CD4-positive, CD25-positive, alpha-beta regulatory T cell (primary cell): ENCODE measurements around the gene TECTB. TPM values are rescaled to one million over a fixed set of nuclear protein-coding genes. Genes with fewer than 3 reads are reported as not detected.

Experiments used
- ATAC-seq, 2 donors: fragments of 150-1000 bp; cut with Tn5 transposase; one replicate each; pipeline ENCODE4 v1.10.0; 2021; ENCODE audit warnings: low read depth in 2 of 2, moderate number of reproducible peaks in 2 of 2, moderate library complexity in 1 of 2
- DNase-seq, 3 donors: peaks; one replicate each; pipeline versions ENCODE4 v3.0.0 to v3.0.0-alpha.2; 2012 to 2022; ENCODE audit warnings: mixed read lengths in 1 of 3
- H3K27ac ChIP-seq: one replicate; pipeline ENCODE4 v1.7.0; 2013; ENCODE audit warnings: mild to moderate bottlenecking, low read length; ENCODE audit not compliant: insufficient read depth, poor library complexity, severe bottlenecking
- H3K27me3 ChIP-seq: one replicate; pipeline ENCODE4 v1.7.0; 2013; ENCODE audit warnings: low read length; ENCODE audit not compliant: control insufficient read depth, insufficient read depth
- H3K36me3 ChIP-seq: one replicate; pipeline ENCODE4 v1.7.0; 2013; ENCODE audit warnings: mild to moderate bottlenecking, low read length, moderate library complexity; ENCODE audit not compliant: control insufficient read depth, insufficient read depth
- H3K4me1 ChIP-seq: 2 replicates; pipeline ENCODE4 v1.7.0; 2013; ENCODE audit warnings: mild to moderate bottlenecking, low read length; ENCODE audit not compliant: insufficient read depth, control insufficient read depth, poor library complexity, severe bottlenecking
- H3K4me3 ChIP-seq: one replicate; pipeline ENCODE4 v1.7.0; 2013; ENCODE audit warnings: low read depth, mild to moderate bottlenecking, low read length, moderate library complexity
- H3K9me3 ChIP-seq, 2 experiments: 1 replicate in 1 of 2; 2 replicates in 1 of 2; pipeline ENCODE4 v1.7.0; 2013; ENCODE audit warnings: low read length in 2 of 2, mild to moderate bottlenecking in 1 of 2, moderate library complexity in 1 of 2; ENCODE audit not compliant: control insufficient read depth in 2 of 2
- H3K27ac Mint-ChIP-seq, 3 donors: one replicate each; pipeline ENCODE4 v1.8.0; 2020 to 2022; ENCODE audit warnings: mild to moderate bottlenecking in 3 of 3, mixed read lengths in 3 of 3, moderate library complexity in 2 of 3
- H3K27me3 Mint-ChIP-seq: one replicate; pipeline ENCODE4 v1.8.0; 2022; ENCODE audit warnings: mild to moderate bottlenecking, mixed read lengths
- H3K36me3 Mint-ChIP-seq: one replicate; pipeline ENCODE4 v1.8.0; 2020; ENCODE audit warnings: mixed read lengths
- H3K4me1 Mint-ChIP-seq, 4 donors: one replicate each; pipeline ENCODE4 v1.8.0; 2020 to 2022; ENCODE audit warnings: mixed read lengths in 4 of 4, mild to moderate bottlenecking in 1 of 4
- H3K4me3 Mint-ChIP-seq, 4 donors: one replicate each; pipeline ENCODE4 v1.8.0; 2020 to 2022; ENCODE audit warnings: mild to moderate bottlenecking in 4 of 4, mixed read lengths in 4 of 4, moderate library complexity in 3 of 4
- H3K9me3 Mint-ChIP-seq, 7 donors: one replicate each; pipeline ENCODE4 v1.8.0; 2020 to 2022; ENCODE audit warnings: mixed read lengths in 7 of 7, mild to moderate bottlenecking in 3 of 7, moderate library complexity in 2 of 7
- polyA plus RNA-seq, 4 donors: library from polyadenylated mRNA; unstranded; fragments of 300-500 nt; fragmentation: Illumina TruSeq; gene quantifications; one replicate each; pipeline ENCODE4 v1.2.3, GENCODE V29; 2021
- total RNA-seq: library from RNA; stranded (reverse); gene quantifications from one replicate; pipeline ENCODE4 v1.2.3, GENCODE V29; 2022

TECTB gene
- total and polyA plus RNA-seq, 5 donors from 2014 or later: not detected

GRCh38 chr10:112344261-112344660 lies 61.1 kb downstream of the TECTB start:
- H3K27ac Mint-ChIP-seq: no peak overlapping the region
- Histone ChIP-seq H3K27me3 (no peaks in the 10 kb centered on the region), H3K36me3 (no peaks in the 10 kb centered on the region), H3K9me3 (no peaks in the 10 kb centered on the region), H3K4me3 (no peak overlapping the region), H3K4me1 (no peaks in the 10 kb centered on the region), H3K27ac (no peak overlapping the region)
- ATAC-seq: no peak
- no peak overlapping the region for H3K4me3 Mint-ChIP-seq
- no peaks in the 10 kb centered on the region for H3K36me3 Mint-ChIP-seq
- no peaks in the 10 kb centered on the region for H3K27me3 Mint-ChIP-seq
- H3K9me3 Mint-ChIP-seq: peaks cover 0 to 2% (median 0%) of the 10 kb centered on the region in 7 donors
- H3K4me1 Mint-ChIP-seq: no peaks in the 10 kb centered on the region
- DNase-seq: no peak

- Mint-ChIP-seq H3K27ac (no peak overlapping the region), H3K36me3 (no peaks in the 10 kb centered on the region), H3K9me3 (no peaks in the 10 kb centered on the region), H3K27me3 (no peaks in the 10 kb centered on the region), H3K4me1 (no peaks in the 10 kb centered on the region), H3K4me3 (no peak overlapping the region)
- H3K36me3 ChIP-seq: no peaks in the 10 kb centered on the region
- no peak for ATAC-seq
- H3K27ac ChIP-seq: no peak overlapping the region
- no peak for DNase-seq
- no peaks in the 10 kb centered on the region for H3K9me3 ChIP-seq
- H3K4me3 ChIP-seq: no peak overlapping the region
- no peaks in the 10 kb centered on the region for H3K4me1 ChIP-seq
- H3K27me3 ChIP-seq: no peaks in the 10 kb centered on the region
Observed at GRCh38 chr10:112345202-112345601, 62.0 kb downstream of the TECTB start.

- H3K36me3 ChIP-seq: no peaks in the 10 kb centered on the region
- H3K4me3 ChIP-seq: no peak overlapping the region
- no peaks in the 10 kb centered on the region for H3K27me3 Mint-ChIP-seq
- H3K4me1 Mint-ChIP-seq: no peaks in the 10 kb centered on the region
- H3K4me1 ChIP-seq: no peaks in the 10 kb centered on the region
- no peak overlapping the region for H3K27ac Mint-ChIP-seq
- H3K9me3 ChIP-seq: no peaks in the 10 kb centered on the region
- H3K36me3 Mint-ChIP-seq: no peaks in the 10 kb centered on the region
- H3K9me3 Mint-ChIP-seq: no peaks in the 10 kb centered on the region
- H3K4me3 Mint-ChIP-seq: no peak overlapping the region
- no peak overlapping the region for H3K27ac ChIP-seq
- no peaks in the 10 kb centered on the region for H3K27me3 ChIP-seq
- DNase-seq: no peak
- no peak for ATAC-seq
Observed at GRCh38 chr10:112345743-112346142, 62.5 kb downstream of the TECTB start.

GRCh38 chr10:112346774-112347173 lies 63.6 kb downstream of the TECTB start:
- no peaks in the 10 kb centered on the region for H3K27me3 ChIP-seq
- no peak overlapping the region for H3K27ac ChIP-seq
- DNase-seq (no peak), ATAC-seq (no peak)
- Mint-ChIP-seq H3K27me3 (no peaks in the 10 kb centered on the region), H3K4me1 (no peaks in the 10 kb centered on the region), H3K9me3 (no peaks in the 10 kb centered on the region), H3K36me3 (no peaks in the 10 kb centered on the region), H3K4me3 (no peak overlapping the region), H3K27ac (no peak overlapping the region)
- H3K4me1 ChIP-seq: no peaks in the 10 kb centered on the region
- H3K9me3 ChIP-seq: no peaks in the 10 kb centered on the region
- H3K4me3 ChIP-seq: no peak overlapping the region
- H3K36me3 ChIP-seq: no peaks in the 10 kb centered on the region

GRCh38 chr10:112347709-112348671 lies 64.8 kb downstream of the TECTB start:
- no peak overlapping the region for H3K27ac ChIP-seq
- H3K9me3 ChIP-seq: no peaks in the 10 kb centered on the region
- no peaks in the 10 kb centered on the region for H3K4me1 ChIP-seq
- H3K9me3 Mint-ChIP-seq: no peaks in the 10 kb centered on the region
- DNase-seq (no peak), ATAC-seq (no peak)
- no peaks in the 10 kb centered on the region for H3K36me3 Mint-ChIP-seq
- H3K4me1 Mint-ChIP-seq: no peaks in the 10 kb centered on the region
- H3K4me3 Mint-ChIP-seq: peak overlapping the region in 1 of 4 donors; percentile 29
- H3K4me3 ChIP-seq: no peak overlapping the region
- H3K27ac Mint-ChIP-seq: no peak overlapping the region
- H3K36me3 ChIP-seq: no peaks in the 10 kb centered on the region
- no peaks in the 10 kb centered on the region for H3K27me3 ChIP-seq
- no peaks in the 10 kb centered on the region for H3K27me3 Mint-ChIP-seq

- Histone ChIP-seq H3K9me3 (no peaks in the 10 kb centered on the region), H3K4me1 (no peaks in the 10 kb centered on the region), H3K27ac (no peak overlapping the region), H3K27me3 (no peaks in the 10 kb centered on the region), H3K4me3 (no peak overlapping the region), H3K36me3 (no peaks in the 10 kb centered on the region)
- no peaks in the 10 kb centered on the region for H3K27me3 Mint-ChIP-seq
- DNase-seq (no peak), ATAC-seq (no peak)
- H3K4me1 Mint-ChIP-seq: no peaks in the 10 kb centered on the region
- no peaks in the 10 kb centered on the region for H3K36me3 Mint-ChIP-seq
- no peak overlapping the region for H3K4me3 Mint-ChIP-seq
- H3K9me3 Mint-ChIP-seq: no peaks in the 10 kb centered on the region
- H3K27ac Mint-ChIP-seq: no peak overlapping the region
Observed at GRCh38 chr10:112348759-112349158, 65.6 kb downstream of the TECTB start.

- Mint-ChIP-seq H3K4me3 (no peak overlapping the region), H3K4me1 (no peaks in the 10 kb centered on the region), H3K27ac (no peak overlapping the region), H3K9me3 (no peaks in the 10 kb centered on the region), H3K36me3 (no peaks in the 10 kb centered on the region), H3K27me3 (no peaks in the 10 kb centered on the region)
- Histone ChIP-seq H3K36me3 (no peaks in the 10 kb centered on the region), H3K27ac (no peak overlapping the region), H3K27me3 (no peaks in the 10 kb centered on the region), H3K4me3 (no peak overlapping the region), H3K9me3 (no peaks in the 10 kb centered on the region), H3K4me1 (no peaks in the 10 kb centered on the region)
- ATAC-seq: no peak
- no peak for DNase-seq
Observed at GRCh38 chr10:112349521-112350085, 66.4 kb downstream of the TECTB start.

- no peak overlapping the region for H3K4me3 Mint-ChIP-seq
- no peaks in the 10 kb centered on the region for H3K4me1 Mint-ChIP-seq
- H3K4me1 ChIP-seq: no peaks in the 10 kb centered on the region
Observed at GRCh38 chr10:112351146-112351545, 67.9 kb downstream of the TECTB start.

More at GRCh38 chr10:112351146-112351545, 67.9 kb downstream of the TECTB start:
- H3K4me3 ChIP-seq: no peak overlapping the region
- H3K36me3 ChIP-seq: no peaks in the 10 kb centered on the region
- H3K27ac ChIP-seq: no peak overlapping the region
- H3K9me3 ChIP-seq: no peaks in the 10 kb centered on the region
- ATAC-seq (no peak), DNase-seq (no peak)
- Mint-ChIP-seq H3K27ac (no peak overlapping the region), H3K36me3 (no peaks in the 10 kb centered on the region), H3K9me3 (no peaks in the 10 kb centered on the region), H3K27me3 (no peaks in the 10 kb centered on the region)
- no peaks in the 10 kb centered on the region for H3K27me3 ChIP-seq
